Endothelial cell of umbilical vein (primary cell): ENCODE data around the gene ATG5.

Source experiments
- FOS ChIP-seq: IDR thresholded peaks from 2 replicates; pipeline ENCODE4 v1.6.1; 2011; ENCODE audit warnings: mild to moderate bottlenecking, low read length, moderate library complexity, borderline replicate concordance; ENCODE audit not compliant: insufficient read depth
- JUN ChIP-seq: IDR thresholded peaks from 2 replicates; pipeline ENCODE4 v1.6.1; 2011; ENCODE audit warnings: borderline replicate concordance, low read depth; ENCODE audit not compliant: insufficient read length, insufficient read depth
- MYC ChIP-seq: IDR thresholded peaks from one replicate; pipeline ENCODE4 v1.6.1; 2011; ENCODE audit warnings: mild to moderate bottlenecking, low read depth, low read length
- POLR2AphosphoS5 ChIP-seq: IDR thresholded peaks from 2 replicates; pipeline ENCODE4 v1.6.1; 2012; ENCODE audit warnings: low read depth, mild to moderate bottlenecking, control low read depth, low read length, moderate library complexity; ENCODE audit not compliant: insufficient read depth
- TF ChIP-seq, protein P1 (sequence below), 2 donors: IDR thresholded peaks; 1 replicate in 1 of 2; 2 replicates in 1 of 2; pipeline ENCODE4 v1.5.1; 2011; ENCODE audit warnings: low read length in 2 of 2, mild to moderate bottlenecking in 2 of 2, moderate library complexity in 2 of 2, control low read depth in 1 of 2, inconsistent platforms in 1 of 2, low read depth in 1 of 2; ENCODE audit not compliant: insufficient read depth in 1 of 2; ENCODE audit errors: extremely low read depth in 1 of 2
- TF ChIP-seq, protein P2 (sequence below): IDR thresholded peaks from 2 replicates; pipeline ENCODE4 v1.6.1; 2011; ENCODE audit not compliant: insufficient read depth, insufficient read length

DNA sequence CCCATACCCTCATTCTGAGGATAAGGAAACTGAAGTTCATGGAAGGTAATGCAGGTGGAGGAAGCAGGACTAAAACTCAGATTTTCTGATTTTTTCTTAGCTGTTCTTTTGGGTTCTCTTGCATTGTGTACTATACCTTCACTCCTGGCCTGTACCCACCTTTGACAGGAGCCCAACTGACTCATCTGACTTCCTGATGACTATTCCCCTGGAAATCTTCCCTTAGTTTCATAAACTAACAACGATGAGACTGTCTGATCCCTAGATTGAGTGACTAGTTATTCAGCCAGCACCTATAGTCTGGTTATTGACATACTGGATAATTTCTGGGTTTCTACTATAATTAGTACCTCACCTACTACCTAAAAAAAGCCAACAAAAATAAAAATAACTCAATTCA, 45.1 kb upstream of the ATG5 start:
- TF ChIP-seq POLR2AphosphoS5 (no peak), MYC (no peak), FOS (no peak), JUN (no peak)
- TF ChIP-seq, protein P1, sequence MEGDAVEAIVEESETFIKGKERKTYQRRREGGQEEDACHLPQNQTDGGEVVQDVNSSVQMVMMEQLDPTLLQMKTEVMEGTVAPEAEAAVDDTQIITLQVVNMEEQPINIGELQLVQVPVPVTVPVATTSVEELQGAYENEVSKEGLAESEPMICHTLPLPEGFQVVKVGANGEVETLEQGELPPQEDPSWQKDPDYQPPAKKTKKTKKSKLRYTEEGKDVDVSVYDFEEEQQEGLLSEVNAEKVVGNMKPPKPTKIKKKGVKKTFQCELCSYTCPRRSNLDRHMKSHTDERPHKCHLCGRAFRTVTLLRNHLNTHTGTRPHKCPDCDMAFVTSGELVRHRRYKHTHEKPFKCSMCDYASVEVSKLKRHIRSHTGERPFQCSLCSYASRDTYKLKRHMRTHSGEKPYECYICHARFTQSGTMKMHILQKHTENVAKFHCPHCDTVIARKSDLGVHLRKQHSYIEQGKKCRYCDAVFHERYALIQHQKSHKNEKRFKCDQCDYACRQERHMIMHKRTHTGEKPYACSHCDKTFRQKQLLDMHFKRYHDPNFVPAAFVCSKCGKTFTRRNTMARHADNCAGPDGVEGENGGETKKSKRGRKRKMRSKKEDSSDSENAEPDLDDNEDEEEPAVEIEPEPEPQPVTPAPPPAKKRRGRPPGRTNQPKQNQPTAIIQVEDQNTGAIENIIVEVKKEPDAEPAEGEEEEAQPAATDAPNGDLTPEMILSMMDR (IDR thresholded peaks at IDR 0.05; ENCODE audit: extremely low read depth in 1 of 2, insufficient read depth in 1 of 2, low read depth in 1 of 2, low read length in 2 of 2), result no peak
- TF ChIP-seq, protein P2, sequence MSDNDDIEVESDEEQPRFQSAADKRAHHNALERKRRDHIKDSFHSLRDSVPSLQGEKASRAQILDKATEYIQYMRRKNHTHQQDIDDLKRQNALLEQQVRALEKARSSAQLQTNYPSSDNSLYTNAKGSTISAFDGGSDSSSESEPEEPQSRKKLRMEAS, result no peak
